Caco-2 (cell line): ENCODE results near the gene FBN2. TPM values are rescaled to one million over a fixed set of nuclear protein-coding genes. Genes with fewer than 3 reads are reported as not detected.

Experiments used
- BruUV-seq: library from RNA; stranded (reverse); fragments of 400-500 nt; replicated peaks from 2 replicates; lab custom pipeline; 2021; lab: Mats Ljungman, UMichigan
- CTCF ChIA-PET: fragments of 300-600 bp; sonication (Branson Sonifier 250); formaldehyde crosslinking; loops from one replicate; lab custom pipeline; 2022; ENCODE audit warnings: antibody characterized with exemption; lab: Charles Lee
- POLR2A ChIA-PET: fragments of 300-600 bp; sonication (Branson Sonifier 250); formaldehyde crosslinking; loops from one replicate; lab custom pipeline; 2022; ENCODE audit warnings: antibody characterized with exemption; lab: Charles Lee
- DNase-seq, 2 experiments: peaks; one replicate each; pipeline versions ENCODE4 v3.0.0 to v3.0.0-alpha.2; 2020 to 2022
- H3K27me3 ChIP-seq: replicated peaks from 2 replicates; pipeline ENCODE4 v1.6.0; 2011; ENCODE audit warnings: low read length; ENCODE audit not compliant: control insufficient read depth, insufficient read depth
- H3K36me3 ChIP-seq: 2 replicates; pipeline ENCODE4 v1.5.1; 2011; ENCODE audit warnings: low read length; ENCODE audit not compliant: control insufficient read depth, insufficient read depth
- H3K4me1 ChIP-seq: fragments of 250-450 bp; sonication (Bioruptor Pico); 2 replicates; pipeline ENCODE4 v1.5.1; 2020; ENCODE audit warnings: mild to moderate bottlenecking
- H3K4me3 ChIP-seq: 2 replicates; pipeline ENCODE4 v1.5.1; 2011; ENCODE audit warnings: low read depth, mild to moderate bottlenecking, control low read depth, low read length
- H3K9me3 ChIP-seq: fragments of 250-450 bp; sonication (Bioruptor Pico); 2 replicates; pipeline ENCODE4 v1.5.1; 2020; ENCODE audit warnings: mild to moderate bottlenecking, moderate library complexity
- H3K27ac Mint-ChIP-seq: one replicate; pipeline ENCODE4 v1.8.0; 2022; ENCODE audit warnings: mixed read lengths; ENCODE audit not compliant: unreplicated experiment
- H3K27me3 Mint-ChIP-seq: one replicate; pipeline ENCODE4 v1.8.0; 2022; ENCODE audit warnings: mixed read lengths; ENCODE audit not compliant: insufficient read depth, unreplicated experiment
- H3K36me3 Mint-ChIP-seq: one replicate; pipeline ENCODE4 v1.8.0; 2022; ENCODE audit warnings: mild to moderate bottlenecking, mixed read lengths; ENCODE audit not compliant: insufficient read depth, unreplicated experiment
- H3K4me1 Mint-ChIP-seq: one replicate; pipeline ENCODE4 v1.8.0; 2022; ENCODE audit warnings: low read depth, mixed read lengths; ENCODE audit not compliant: unreplicated experiment
- H3K4me3 Mint-ChIP-seq: one replicate; pipeline ENCODE4 v1.8.0; 2022; ENCODE audit warnings: mild to moderate bottlenecking, moderate library complexity, mixed read lengths; ENCODE audit not compliant: unreplicated experiment
- H3K9me3 Mint-ChIP-seq: one replicate; pipeline ENCODE4 v1.8.0; 2022; ENCODE audit warnings: mixed read lengths; ENCODE audit not compliant: unreplicated experiment
- CTCF ChIP-seq, 2 experiments: fragments of 200-600 bp in 1 of 2; IDR thresholded peaks; 1 replicate in 1 of 2; 2 replicates in 1 of 2; pipeline versions ENCODE4 v1.5.1 to v1.8.0; 2011 to 2022; ENCODE audit warnings: antibody characterized with exemption in 1 of 2, control low read depth in 1 of 2, inconsistent platforms in 1 of 2, low read depth in 1 of 2, low read length in 1 of 2, mild to moderate bottlenecking in 1 of 2, moderate library complexity in 1 of 2; ENCODE audit not compliant: insufficient read depth in 1 of 2, severe bottlenecking in 1 of 2, unreplicated experiment in 1 of 2
- intact Hi-C: fragments of 100-400 bp; cut with micrococcal nuclease; formaldehyde crosslinking; loops from one replicate; pipeline ENCODE4 v1.10.0; 2022; ENCODE audit not compliant: unreplicated experiment
- total RNA-seq: library from RNA; stranded (reverse); gene quantifications from 2 replicates; pipeline ENCODE4 v1.2.3, GENCODE V29; 2022

FBN2 gene
- total RNA-seq, 1 experiment from 2014 or later = 0.09 TPM

- intact Hi-C loops = no loop called here
- no peaks in the 10 kb centered on the region for H3K36me3 ChIP-seq
- H3K4me3 ChIP-seq = no peak overlapping the region
- CTCF ChIA-PET = no interaction called here
- POLR2A ChIA-PET = no interaction called here
- H3K4me1 ChIP-seq = no peaks in the 10 kb centered on the region
- H3K9me3 ChIP-seq = no peaks in the 10 kb centered on the region
- no peaks in the 10 kb centered on the region for H3K27me3 ChIP-seq
- Mint-ChIP-seq H3K27ac (no peak overlapping the region), H3K27me3 (no peaks in the 10 kb centered on the region), H3K36me3 (no peaks in the 10 kb centered on the region), H3K9me3 (no peaks in the 10 kb centered on the region), H3K4me3 (no peak overlapping the region), H3K4me1 (no peaks in the 10 kb centered on the region)
- DNase-seq = no peak
- TF ChIP-seq CTCF (IDR thresholded peaks at IDR 0.05; ENCODE audit: insufficient read depth in 1 of 2, low read depth in 1 of 2, low read length in 1 of 2, severe bottlenecking in 1 of 2, unreplicated experiment in 1 of 2) = no peak
- no TSS peak for BruUV-seq
Measured at GRCh38 chr5:128243958-128244582, 294.0 kb downstream of the FBN2 start.

- no peak overlapping the region for H3K4me3 ChIP-seq
- H3K9me3 Mint-ChIP-seq = no peaks in the 10 kb centered on the region
- H3K27ac Mint-ChIP-seq = no peak overlapping the region
- no peaks in the 10 kb centered on the region for H3K27me3 ChIP-seq
- H3K36me3 ChIP-seq = no peaks in the 10 kb centered on the region
- CTCF ChIA-PET = no interaction called here
- no peaks in the 10 kb centered on the region for H3K4me1 Mint-ChIP-seq
- BruUV-seq = no TSS peak
- no peaks in the 10 kb centered on the region for H3K27me3 Mint-ChIP-seq
- no peaks in the 10 kb centered on the region for H3K36me3 Mint-ChIP-seq
- DNase-seq = no peak
- no peak overlapping the region for H3K4me3 Mint-ChIP-seq
- no peaks in the 10 kb centered on the region for H3K4me1 ChIP-seq
- intact Hi-C loops = no loop called here
- TF ChIP-seq CTCF (IDR thresholded peaks at IDR 0.05; ENCODE audit: insufficient read depth in 1 of 2, low read depth in 1 of 2, low read length in 1 of 2, severe bottlenecking in 1 of 2, unreplicated experiment in 1 of 2) = no peak
- H3K9me3 ChIP-seq = no peaks in the 10 kb centered on the region
- POLR2A ChIA-PET = no interaction called here
Measured at GRCh38 chr5:128241051-128241695, 296.9 kb downstream of the FBN2 start.

- no peaks in the 10 kb centered on the region for H3K9me3 Mint-ChIP-seq
- ChIA-PET POLR2A (no interaction called here), CTCF (no interaction called here)
- no peaks in the 10 kb centered on the region for H3K4me1 Mint-ChIP-seq
- no peaks in the 10 kb centered on the region for H3K27me3 Mint-ChIP-seq
- no peaks in the 10 kb centered on the region for H3K36me3 Mint-ChIP-seq
- no peaks in the 10 kb centered on the region for H3K4me1 ChIP-seq
- no peaks in the 10 kb centered on the region for H3K27me3 ChIP-seq
- no TSS peak for BruUV-seq
- H3K4me3 Mint-ChIP-seq = no peak overlapping the region
- no peaks in the 10 kb centered on the region for H3K36me3 ChIP-seq
- no peak overlapping the region for H3K27ac Mint-ChIP-seq
- DNase-seq = no peak
- no peak for TF ChIP-seq CTCF (IDR thresholded peaks at IDR 0.05; ENCODE audit: insufficient read depth in 1 of 2, low read depth in 1 of 2, low read length in 1 of 2, severe bottlenecking in 1 of 2, unreplicated experiment in 1 of 2)
- no peak overlapping the region for H3K4me3 ChIP-seq
- intact Hi-C loops = no loop called here
- no peaks in the 10 kb centered on the region for H3K9me3 ChIP-seq
Measured at GRCh38 chr5:128237546-128237945, 300.5 kb downstream of the FBN2 start.
